DMS53 treated with DMSO at 0.1 percent for 48 hours (cell line): ENCODE results near the gene FBXW2.

Experiments
- DNase-seq: peaks from one replicate; lab custom pipeline; 2025; ENCODE audit not compliant: unreplicated experiment; lab: John Stamatoyannopoulos, UW

Gene FBXW2

GRCh38 chr9:120715389-120715924 is 77.8 kb downstream of the FBXW2 start:
- no peak for DNase-seq

- no peak for DNase-seq
Observed at GRCh38 chr9:120714846-120715388, 78.3 kb downstream of the FBXW2 start.

- DNase-seq, result peak; percentile 97
Observed at GRCh38 chr9:120714088-120714845, 78.9 kb downstream of the FBXW2 start, which contains the start of gene MEGF9. Gene MEGF9, minus strand, starts transcription at chr9:120714470. Its CDS starts 112 bp downstream, at chr9:120714358.

- no peak for DNase-seq
Observed at GRCh38 chr9:120713257-120714087, 79.7 kb downstream of the FBXW2 start.

- peak; percentile 69 for DNase-seq
Observed at GRCh38 chr9:120712539-120713031, 80.6 kb downstream of the FBXW2 start.

- peak; percentile 69 for DNase-seq
Observed at GRCh38 chr9:120711841-120712538, 81.2 kb downstream of the FBXW2 start.

- DNase-seq, result no peak
Observed at GRCh38 chr9:120711354-120711753, 81.9 kb downstream of the FBXW2 start.

GRCh38 chr9:120710110-120710981 is 82.9 kb downstream of the FBXW2 start:
- DNase-seq, result peak; percentile 42

GRCh38 chr9:120708526-120709224 is 84.5 kb downstream of the FBXW2 start:
- DNase-seq, result no peak

GRCh38 chr9:120707170-120707569 is 86.0 kb downstream of the FBXW2 start:
- DNase-seq, result no peak
